ENCODE results near the gene B3GNT2. TPM values are rescaled to one million over a fixed set of nuclear protein-coding genes. Genes with fewer than 3 reads are reported as not detected.
"Not testable (repeated sequence)": the region's sequence is repeated elsewhere in the genome, so short reads cannot be mapped to it uniquely, and the experiment has no call there.

Gene B3GNT2
- total and polyA plus RNA-seq, 2 experiments from 2014 or later, result 30.8 to 53.0 TPM

DNA sequence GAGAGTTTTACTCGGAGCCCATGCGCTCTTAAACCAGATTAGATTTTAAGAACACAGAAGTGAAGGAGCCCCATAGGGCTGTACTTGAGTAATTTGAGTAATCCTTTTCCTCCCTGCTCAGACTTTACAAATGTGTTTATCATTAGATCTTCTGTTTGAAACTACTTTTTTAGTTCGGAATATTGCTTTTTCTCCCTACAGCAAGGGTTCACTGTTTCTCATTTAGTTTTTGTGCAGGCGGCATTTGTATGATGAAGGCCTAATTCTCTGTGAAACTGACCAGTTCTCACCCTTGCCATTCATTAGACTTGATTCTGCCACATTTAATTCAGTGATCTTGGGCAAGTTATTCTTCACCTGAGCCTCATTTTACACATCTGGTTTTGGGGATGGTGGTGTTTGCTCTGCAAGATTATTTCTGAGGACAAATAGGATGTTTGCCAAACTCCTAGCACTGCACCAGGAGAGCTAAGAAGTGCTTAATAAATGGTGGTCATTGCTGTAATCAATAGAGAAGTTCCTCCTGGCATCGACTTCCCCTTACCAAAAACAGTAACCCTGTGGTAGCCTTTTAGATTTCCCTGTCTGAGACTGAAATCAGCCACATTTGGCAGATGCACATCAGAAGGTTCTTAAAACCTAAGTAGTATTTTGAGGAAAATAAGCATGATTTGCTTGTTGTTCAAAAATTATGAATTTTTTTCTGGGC is 2.2 kb downstream of the B3GNT2 start:
- H3K4me2 ChIP-seq, result peak overlapping the region; percentile 82
- H3K4me1 ChIP-seq (ENCODE audit: insufficient read depth), result peaks cover 23% of the 10 kb centered on the region
- no peaks in the 10 kb centered on the region for H3K36me3 ChIP-seq (replicated peaks; ENCODE audit: insufficient read depth, low read depth)
- peaks cover 50% of the 10 kb centered on the region for H4K20me1 ChIP-seq (ENCODE audit: insufficient read depth, poor library complexity, severe bottlenecking)
- peak overlapping the region; percentile 96 for H2AFZ ChIP-seq
- no peaks in the 10 kb centered on the region for H3K9me2 ChIP-seq (replicated peaks; ENCODE audit: insufficient read depth)
- DNase-seq (ENCODE audit: low spot score), result no peak
- H3K4me3 ChIP-seq, result peak overlapping the region; percentile 67
- H3K79me2 ChIP-seq, result peaks cover 69% of the 10 kb centered on the region
- 19% methylated on average over 5 of the region's 5 CpGs for WGBS (ENCODE audit: low lambda C conversion rate, missing lambda C conversion rate)
- no peaks in the 10 kb centered on the region for H3K9me3 ChIP-seq (ENCODE audit: low read depth)
- no peaks in the 10 kb centered on the region for H3K27me3 ChIP-seq
- H3K27ac ChIP-seq, result peak overlapping the region; percentile 98
- TF ChIP-seq CTCF (IDR thresholded peaks at IDR 0.05; ENCODE audit: poor library complexity), result no peak
- TF ChIP-seq EZH2 (IDR thresholded peaks at IDR 0.05; ENCODE audit: borderline replicate concordance), result no peak
- TF ChIP-seq EZH2phosphoT487 (IDR thresholded peaks at IDR 0.05; ENCODE audit: low read depth, severe bottlenecking, unreplicated experiment), result no peak

DNA sequence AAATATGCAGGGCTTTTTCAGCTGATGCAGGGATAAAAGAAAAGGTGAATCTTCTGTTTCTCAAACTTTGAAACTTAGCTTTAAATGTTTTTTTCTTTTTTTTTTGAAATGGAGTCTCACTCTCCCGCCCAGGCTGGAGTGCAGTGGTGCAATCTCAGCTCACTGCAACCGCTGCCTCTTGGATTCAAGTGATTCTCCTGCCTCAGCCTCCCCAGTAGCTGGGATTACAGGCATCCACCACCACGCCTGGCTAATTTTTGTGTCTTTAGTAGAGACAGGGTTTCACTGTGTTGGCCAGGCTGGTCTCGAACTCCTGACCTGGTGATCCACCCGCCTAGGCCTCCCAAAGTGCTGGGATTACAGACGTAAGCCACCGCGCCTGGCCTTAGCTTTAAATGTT is 2.9 kb downstream of the B3GNT2 start:
- not testable (repeated sequence) for H3K9me3 ChIP-seq (ENCODE audit: low read depth); H3K9me2 ChIP-seq (replicated peaks; ENCODE audit: insufficient read depth); H3K27me3 ChIP-seq; H3K4me3 ChIP-seq; H3K36me3 ChIP-seq (replicated peaks; ENCODE audit: insufficient read depth, low read depth); H3K27ac ChIP-seq; DNase-seq (ENCODE audit: low spot score); H2AFZ ChIP-seq
- WGBS (ENCODE audit: low lambda C conversion rate, missing lambda C conversion rate), result 90% methylated on average over 8 of the region's 8 CpGs
- peaks cover 56% of the 10 kb centered on the region for H4K20me1 ChIP-seq (ENCODE audit: insufficient read depth, poor library complexity, severe bottlenecking)
- H3K4me2 ChIP-seq, result peak overlapping the region; percentile 82
- peaks cover 23% of the 10 kb centered on the region for H3K4me1 ChIP-seq (ENCODE audit: insufficient read depth)
- peaks cover 77% of the 10 kb centered on the region for H3K79me2 ChIP-seq

DNA sequence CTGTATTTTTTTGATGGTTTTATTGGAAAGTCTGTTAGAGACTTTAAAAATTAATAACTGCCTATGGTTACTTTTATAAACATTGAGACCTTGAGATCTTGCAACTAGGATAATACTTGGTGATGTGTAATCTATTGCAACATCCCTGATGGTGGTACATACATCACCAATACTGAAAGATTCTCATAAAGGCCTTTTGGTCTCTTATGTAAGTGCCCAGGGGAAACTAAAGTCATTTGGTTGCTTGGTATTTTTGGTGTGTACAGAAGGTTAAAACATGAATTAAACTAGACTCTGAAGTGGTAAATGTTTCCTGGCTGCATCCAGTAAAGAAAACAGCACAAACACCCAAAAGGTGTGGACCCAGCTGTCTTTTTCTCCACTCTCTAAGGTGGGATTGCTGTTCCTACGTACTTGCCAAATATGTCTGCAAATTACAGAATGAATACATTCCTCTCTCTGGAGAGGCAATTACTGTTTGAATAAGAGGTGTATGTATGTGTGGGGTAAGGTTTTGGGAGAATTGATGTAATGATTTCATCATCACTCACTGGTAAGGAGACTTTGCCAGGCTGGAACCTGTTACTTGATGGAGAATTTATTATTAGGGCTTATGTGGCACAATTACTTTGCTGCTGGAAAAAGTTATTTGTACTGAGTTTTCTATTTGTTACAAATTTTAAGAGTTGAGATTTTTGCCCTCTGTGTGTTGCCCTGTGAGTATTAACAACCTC is 3.6 kb downstream of the B3GNT2 start:
- peaks cover 23% of the 10 kb centered on the region for H3K4me1 ChIP-seq (ENCODE audit: insufficient read depth)
- TF ChIP-seq EZH2phosphoT487 (IDR thresholded peaks at IDR 0.05; ENCODE audit: low read depth, severe bottlenecking, unreplicated experiment) (no peak), CTCF (IDR thresholded peaks at IDR 0.05; ENCODE audit: poor library complexity) (no peak), EZH2 (IDR thresholded peaks at IDR 0.05; ENCODE audit: borderline replicate concordance) (no peak)
- H3K9me2 ChIP-seq (replicated peaks; ENCODE audit: insufficient read depth), result no peaks in the 10 kb centered on the region
- H3K36me3 ChIP-seq (replicated peaks; ENCODE audit: insufficient read depth, low read depth), result no peaks in the 10 kb centered on the region
- H2AFZ ChIP-seq, result no peak overlapping the region
- no peaks in the 10 kb centered on the region for H3K27me3 ChIP-seq
- no peak overlapping the region for H3K4me2 ChIP-seq
- 90% methylated on average over 1 of the region's 1 CpG for WGBS (ENCODE audit: low lambda C conversion rate, missing lambda C conversion rate)
- H3K9me3 ChIP-seq (ENCODE audit: low read depth), result no peaks in the 10 kb centered on the region
- H3K4me3 ChIP-seq, result no peak overlapping the region
- H4K20me1 ChIP-seq (ENCODE audit: insufficient read depth, poor library complexity, severe bottlenecking), result peaks cover 62% of the 10 kb centered on the region
- peaks cover 84% of the 10 kb centered on the region for H3K79me2 ChIP-seq
- no peak for DNase-seq (ENCODE audit: low spot score)
- no peak overlapping the region for H3K27ac ChIP-seq

DNA sequence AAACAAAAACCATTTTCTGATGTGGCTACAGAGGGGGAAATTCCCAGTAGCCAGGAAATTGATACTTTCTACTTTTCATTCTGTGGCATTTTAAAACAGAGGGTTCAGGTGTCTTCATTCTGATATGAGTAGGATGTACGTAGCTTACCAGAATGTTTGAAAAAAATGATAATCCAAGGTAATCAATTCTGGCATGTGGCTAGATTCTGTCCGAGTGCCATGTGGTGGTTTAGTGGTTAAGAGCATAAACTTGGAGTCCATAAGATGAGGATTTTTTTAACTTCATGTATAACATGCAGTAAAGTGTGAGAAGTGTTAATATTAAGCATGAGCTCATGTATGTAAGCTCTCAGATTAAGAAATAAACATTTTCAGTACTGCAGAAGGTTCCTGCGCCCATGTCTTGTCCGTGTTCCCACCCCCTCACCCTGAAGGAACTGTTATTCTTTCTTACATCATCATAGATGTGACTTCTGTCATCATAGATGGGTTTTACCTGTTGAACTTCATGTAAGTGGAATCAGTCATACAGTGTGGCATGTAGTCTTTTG is 4.5 kb downstream of the B3GNT2 start:
- H3K27me3 ChIP-seq, result no peaks in the 10 kb centered on the region
- H3K79me2 ChIP-seq, result peaks cover 92% of the 10 kb centered on the region
- no peaks in the 10 kb centered on the region for H3K9me3 ChIP-seq (ENCODE audit: low read depth)
- H3K9me2 ChIP-seq (replicated peaks; ENCODE audit: insufficient read depth), result no peaks in the 10 kb centered on the region
- H3K36me3 ChIP-seq (replicated peaks; ENCODE audit: insufficient read depth, low read depth), result no peaks in the 10 kb centered on the region
- peaks cover 70% of the 10 kb centered on the region for H4K20me1 ChIP-seq (ENCODE audit: insufficient read depth, poor library complexity, severe bottlenecking)
- no peak overlapping the region for H3K4me3 ChIP-seq
- H3K4me1 ChIP-seq (ENCODE audit: insufficient read depth), result peaks cover 21% of the 10 kb centered on the region
- 88% methylated on average over 4 of the region's 4 CpGs for WGBS (ENCODE audit: low lambda C conversion rate, missing lambda C conversion rate)
- no peak for DNase-seq (ENCODE audit: low spot score)
- H3K4me2 ChIP-seq, result no peak overlapping the region
- H3K27ac ChIP-seq, result no peak overlapping the region
- H2AFZ ChIP-seq, result no peak overlapping the region
- no peak for TF ChIP-seq EZH2phosphoT487 (IDR thresholded peaks at IDR 0.05; ENCODE audit: low read depth, severe bottlenecking, unreplicated experiment)
- TF ChIP-seq CTCF (IDR thresholded peaks at IDR 0.05; ENCODE audit: poor library complexity), result no peak
- no peak for TF ChIP-seq EZH2 (IDR thresholded peaks at IDR 0.05; ENCODE audit: borderline replicate concordance)

Measured in hepatocyte (in vitro differentiated cells).